Left cardiac atrium (tissue), 4 donors: Measurements from ENCODE around the gene C17orf107. TPM values are rescaled to one million over a fixed set of nuclear protein-coding genes. Genes with fewer than 3 reads are reported as not detected.
A peak's percentile ranks its signal among the peaks of the same experiment; 100 is the strongest.
"Not testable (repeated sequence)": the region's sequence is repeated elsewhere in the genome, so short reads cannot be mapped to it uniquely, and the experiment has no call there.

Experiments
- ATAC-seq, 2 donors: fragments of 200-7000 bp; cut with Tn5 transposase; one replicate each; pipeline ENCODE4 v1.9.1; 2020; ENCODE audit warnings: mild to moderate bottlenecking in 2 of 2, moderate library complexity in 2 of 2
- DNase-seq: peaks from one replicate; pipeline ENCODE4 v3.0.0-alpha.2; 2020
- intact Hi-C, 2 donors: fragments of 100-400 bp; cut with DNase I; formaldehyde crosslinking; loops; one replicate each; pipeline versions ENCODE4 v1.14.1 to v1.15.1; 2022 to 2023
- total RNA-seq, 2 donors: library from RNA; stranded (reverse); fragmentation: NEBNext Ultra II Directional; extraction: Animal tissue kit (Norgen Biotek cat#: 25700); gene quantifications; one replicate each; pipeline ENCODE4 v1.2.1, GENCODE V29; 2021
- donor health status: DM: no; HTN: yes; CAD: no.
- donor health status: DM: no; HTN: yes; CAD: no; lungs with severe emphysema.
- donor health status: DM: yes; HTN: yes; CAD: no.
- donor health status: Dilated cardiomyopathy.

Gene C17orf107
- total RNA-seq, 2 donors from 2014 or later: 1.3 to 2.3 TPM

DNA sequence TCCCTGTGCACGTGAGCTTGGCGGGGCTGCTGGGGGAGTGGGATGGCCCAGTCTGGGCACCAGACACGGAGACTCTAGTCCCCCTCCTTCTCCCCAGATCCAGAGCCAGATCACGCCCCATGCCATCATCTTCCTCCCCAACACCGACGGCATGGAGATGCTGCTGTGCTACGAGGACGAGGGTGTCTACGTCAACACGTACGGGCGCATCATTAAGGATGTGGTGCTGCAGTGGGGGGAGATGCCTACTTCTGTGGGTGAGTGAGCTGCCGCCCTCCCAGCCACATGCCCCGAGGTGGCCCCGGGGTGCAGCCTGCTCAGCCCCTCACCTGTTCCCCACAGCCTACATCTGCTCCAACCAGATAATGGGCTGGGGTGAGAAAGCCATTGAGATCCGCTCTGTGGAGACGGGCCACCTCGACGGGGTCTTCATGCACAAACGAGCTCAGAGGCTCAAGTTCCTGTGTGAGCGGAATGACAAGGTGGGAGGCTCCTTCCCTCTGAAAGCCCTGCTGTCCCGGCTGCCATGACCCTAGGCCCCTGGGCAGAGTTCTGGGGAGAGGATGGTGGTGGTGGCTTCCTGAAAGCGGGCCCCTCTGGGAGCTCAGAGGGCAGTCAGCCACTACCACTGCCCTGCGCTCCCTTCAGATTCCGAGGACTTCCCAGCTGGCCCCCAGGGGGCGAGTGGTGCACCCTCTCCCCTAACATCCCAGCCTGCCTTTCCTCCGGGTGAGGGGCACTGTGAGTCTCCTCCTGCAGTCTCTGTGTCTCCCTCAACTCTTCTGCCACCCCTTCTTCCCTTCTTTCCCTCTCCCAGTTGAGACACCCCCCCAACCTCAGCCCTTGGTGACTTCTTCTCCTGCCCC lies 2.8 kb upstream of the C17orf107 start:
- DNase-seq: peak; percentile 19
- intact Hi-C loops: no loop called here

DNA sequence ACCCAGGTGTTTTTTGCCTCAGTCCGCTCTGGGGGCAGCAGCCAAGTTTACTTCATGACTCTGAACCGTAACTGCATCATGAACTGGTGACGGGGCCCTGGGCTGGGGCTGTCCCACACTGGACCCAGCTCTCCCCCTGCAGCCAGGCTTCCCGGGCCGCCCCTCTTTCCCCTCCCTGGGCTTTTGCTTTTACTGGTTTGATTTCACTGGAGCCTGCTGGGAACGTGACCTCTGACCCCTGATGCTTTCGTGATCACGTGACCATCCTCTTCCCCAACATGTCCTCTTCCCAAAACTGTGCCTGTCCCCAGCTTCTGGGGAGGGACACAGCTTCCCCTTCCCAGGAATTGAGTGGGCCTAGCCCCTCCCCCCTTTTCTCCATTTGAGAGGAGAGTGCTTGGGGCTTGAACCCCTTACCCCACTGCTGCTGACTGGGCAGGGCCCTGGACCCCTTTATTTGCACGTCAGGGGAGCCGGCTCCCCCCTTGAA lies 2.1 kb upstream of the C17orf107 start:
- DNase-seq (peak; percentile 30), ATAC-seq (no peak)
- intact Hi-C loops: no loop called here

More for the DNA sequence above, 2.8 kb upstream of the C17orf107 start:
- no peak for ATAC-seq

DNA sequence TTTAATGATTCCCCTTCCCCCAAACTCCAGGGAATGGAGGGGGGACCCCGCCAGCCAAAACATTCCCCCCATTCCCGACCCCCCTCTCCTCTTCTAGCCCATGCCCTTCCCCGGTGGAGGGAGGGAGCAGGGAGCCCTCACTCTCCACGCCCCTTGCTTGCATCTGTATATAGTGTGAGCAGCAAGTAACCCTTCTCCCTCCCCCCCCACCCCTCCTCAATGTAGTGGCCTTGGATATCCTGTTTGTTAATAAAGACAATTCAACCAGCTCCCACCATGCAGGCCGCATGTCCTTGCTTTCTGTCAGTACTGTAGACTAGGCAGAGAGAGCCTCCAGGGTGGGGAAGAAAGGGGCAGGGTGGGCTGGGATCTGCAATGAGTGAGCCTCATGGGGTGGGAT lies 1.6 kb upstream of the C17orf107 start:
- ATAC-seq: no peak
- intact Hi-C loops: no loop called here
- DNase-seq: peak; percentile 20

DNA sequence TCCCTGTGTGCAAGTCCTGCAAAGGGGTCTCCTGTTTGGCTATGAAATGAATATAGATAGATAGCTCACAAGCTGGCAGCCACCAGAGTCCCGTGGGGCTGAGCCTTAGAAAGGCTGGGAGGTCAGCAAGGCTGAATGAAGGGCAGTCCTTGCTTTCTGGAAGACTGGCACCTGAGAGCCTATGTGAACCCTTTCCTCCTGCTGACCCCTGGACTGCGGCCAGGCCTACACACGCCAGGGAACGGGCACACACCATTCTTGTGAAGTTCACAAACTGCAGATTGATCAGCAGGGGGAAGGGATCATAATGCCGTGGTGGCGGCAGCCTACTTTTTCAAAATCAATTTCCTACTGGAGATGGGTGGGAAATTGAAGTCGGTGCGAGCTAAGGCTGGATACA lies 985 bp upstream of the C17orf107 start:
- intact Hi-C loops: no loop called here
- DNase-seq (peak; percentile 19), ATAC-seq (no peak)

DNA sequence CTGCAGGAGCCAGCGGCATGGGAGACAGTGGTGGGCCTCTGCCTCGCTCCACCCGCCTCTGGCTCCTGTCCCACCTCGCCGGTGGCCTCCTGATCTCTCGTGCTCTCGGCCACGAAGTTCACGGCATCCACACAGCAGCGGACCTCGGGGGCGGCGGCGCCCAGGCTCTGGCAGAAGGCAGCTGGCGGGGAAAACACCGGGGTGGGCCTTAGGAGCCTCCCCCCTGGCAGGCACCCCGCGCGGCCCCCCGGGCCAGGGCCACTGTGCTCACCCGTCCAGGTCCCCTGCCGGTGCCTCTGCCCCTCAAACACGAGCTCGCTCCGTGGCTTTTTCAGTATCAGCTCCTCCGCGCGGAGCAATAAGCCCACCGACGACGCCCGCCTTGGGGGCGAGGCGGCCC lies 409 bp upstream of the C17orf107 start:
- ATAC-seq: peak in 1 of 2 donors; percentile 0
- peak; percentile 55 for DNase-seq
- intact Hi-C loops: no loop called here

DNA sequence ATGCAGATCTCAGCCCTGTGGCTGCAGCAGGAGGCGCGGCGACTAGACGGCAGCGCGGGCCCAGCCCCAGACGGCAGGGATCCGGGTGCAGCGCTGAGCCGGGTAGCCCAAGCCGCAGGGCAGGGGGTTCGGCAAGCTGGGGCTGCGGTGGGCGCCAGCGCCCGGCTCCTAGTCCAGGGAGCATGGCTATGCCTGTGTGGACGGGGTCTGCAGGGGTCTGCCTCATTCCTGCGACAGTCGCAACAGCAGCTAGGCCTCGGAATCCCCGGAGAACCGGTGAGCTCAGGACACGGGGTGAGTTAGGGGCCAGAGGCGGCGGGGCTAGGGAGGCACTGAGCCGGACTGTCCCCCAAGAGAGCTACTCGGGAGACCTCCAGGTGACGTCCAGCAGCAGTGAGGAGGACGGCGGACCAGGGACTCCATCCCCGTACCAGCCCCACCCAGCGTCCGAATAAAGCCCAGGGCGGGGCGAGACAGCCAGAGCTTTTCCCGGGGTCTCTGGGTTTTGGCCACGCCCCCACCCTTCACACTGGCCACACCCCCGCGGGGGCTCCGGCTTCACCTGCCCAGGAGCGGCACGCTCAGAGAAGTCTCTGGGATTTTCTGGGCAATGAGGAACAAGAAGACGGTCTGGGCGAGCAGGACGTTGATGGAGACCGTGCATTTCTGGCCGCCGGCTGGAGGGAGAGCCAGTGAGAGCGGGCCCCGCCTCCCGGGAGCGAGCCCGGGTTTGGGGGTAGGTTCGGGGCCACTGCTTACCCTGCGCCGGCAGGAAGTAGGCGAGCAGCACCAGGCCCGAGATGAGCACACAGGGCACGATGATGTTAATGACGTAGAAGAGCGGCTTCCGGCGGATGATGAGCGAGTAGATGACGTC lies 1.1 kb downstream of the C17orf107 start:
- intact Hi-C loops: loop anchor here (5.0 to 10.0 kb wide), 2 partner anchors 84 to 188 kb away; partner anchors contain the start of genes ARRB2 (in 1 of the 2) and CAMTA2 (in 1 of the 2)
- no peak for DNase-seq
- peak in 1 of 2 donors; percentile 0 for ATAC-seq

DNA sequence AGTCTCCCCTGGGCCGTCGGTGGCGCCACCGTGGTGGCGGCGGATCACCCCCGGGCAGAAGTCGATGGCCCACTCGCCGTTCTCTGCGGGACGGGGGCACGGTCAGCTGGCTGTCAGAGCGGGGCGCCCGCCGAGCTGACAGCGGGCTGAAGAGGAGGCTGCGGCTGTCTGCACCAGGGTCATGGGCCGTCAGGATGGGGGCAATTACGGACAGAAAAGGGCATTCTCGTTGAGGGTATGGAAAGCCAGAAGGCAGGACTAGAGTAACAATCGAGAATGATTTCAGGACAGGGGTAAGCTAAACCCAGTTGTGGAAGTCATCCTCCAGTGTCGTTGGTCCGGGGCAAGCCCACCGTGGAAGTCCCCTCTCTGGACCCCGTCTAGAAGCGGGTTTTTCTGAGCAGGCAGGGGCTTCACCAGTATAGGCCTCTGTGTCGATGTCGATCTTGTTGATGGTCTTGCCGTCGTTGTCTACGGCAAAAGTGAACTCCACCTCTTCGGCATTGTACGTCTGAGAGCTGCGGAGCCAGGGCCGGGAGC lies 1.8 kb downstream of the C17orf107 start:
- DNase-seq: peak; percentile 18
- no peak for ATAC-seq
- intact Hi-C loops: loop anchor here (5.0 to 10.0 kb wide), 2 partner anchors 84 to 189 kb away; partner anchors contain the start of genes ARRB2 (in 1 of the 2) and CAMTA2 (in 1 of the 2)

DNA sequence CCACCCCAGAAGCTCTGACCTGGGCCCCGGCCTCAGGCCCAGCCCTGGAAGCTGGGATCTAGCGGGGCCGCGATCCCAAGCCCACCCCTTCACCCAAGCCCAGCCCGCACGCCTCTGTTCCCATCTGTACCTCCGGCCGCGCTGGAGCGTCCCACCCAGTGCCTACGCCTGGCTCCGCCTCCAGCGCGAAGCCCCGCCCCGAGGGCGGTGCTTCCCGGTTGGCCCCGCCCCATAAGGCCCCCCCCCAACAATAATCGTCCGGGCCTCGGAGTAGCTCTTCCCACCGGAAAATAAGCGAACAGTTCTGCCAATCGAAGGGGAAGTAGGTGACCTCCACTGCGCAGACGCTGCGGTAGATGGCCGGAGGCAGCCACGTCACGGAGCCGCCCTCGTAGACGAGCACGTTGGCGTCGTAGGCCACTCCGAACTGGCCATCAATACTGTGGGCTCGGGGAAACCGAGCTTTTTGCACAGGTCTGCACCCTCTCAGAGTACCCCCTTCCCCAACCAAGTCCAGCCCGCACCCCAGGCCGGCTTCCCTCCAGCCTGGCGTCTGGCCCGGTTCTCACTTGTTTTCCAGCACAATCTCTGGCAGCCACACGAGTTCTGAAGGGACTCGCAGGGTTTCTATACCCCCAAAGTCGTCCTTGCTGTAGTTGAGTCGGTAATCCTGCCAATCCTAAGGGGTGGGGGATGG lies 2.5 kb downstream of the C17orf107 start:
- intact Hi-C loops: loop anchor here (5.0 to 10.0 kb wide), 2 partner anchors 83 to 189 kb away; partner anchors contain the start of genes ARRB2 (in 1 of the 2) and CAMTA2 (in 1 of the 2)
- ATAC-seq: peak in 1 of 2 donors; percentile 60
- peak; percentile 66 for DNase-seq

DNA sequence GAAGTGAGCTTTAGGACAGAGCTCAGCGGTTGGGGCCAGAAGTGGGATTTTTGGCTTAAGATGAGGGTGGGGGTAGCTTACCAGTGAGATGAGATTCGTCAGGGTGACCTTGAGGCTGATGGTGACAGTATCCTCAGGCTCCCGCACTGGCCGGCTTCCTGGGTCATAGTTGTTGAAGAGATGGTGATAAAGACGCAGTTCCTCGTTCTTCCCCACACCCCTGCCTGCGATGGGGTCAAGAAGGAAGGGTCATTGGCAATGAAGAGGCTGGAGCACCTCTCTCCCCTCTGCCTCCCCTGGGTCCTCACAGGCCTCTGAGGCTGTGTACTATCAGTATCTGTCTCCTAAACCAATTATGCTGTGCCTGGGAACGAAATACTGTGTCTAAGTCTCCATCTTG lies 3.2 kb downstream of the C17orf107 start:
- DNase-seq (peak; percentile 31), ATAC-seq (peak; percentile 1 to 6)
- intact Hi-C loops: loop anchor here (5.0 to 10.0 kb wide), 2 partner anchors 82 to 190 kb away; partner anchors contain the start of genes ARRB2 (in 1 of the 2) and CAMTA2 (in 1 of the 2)

DNA sequence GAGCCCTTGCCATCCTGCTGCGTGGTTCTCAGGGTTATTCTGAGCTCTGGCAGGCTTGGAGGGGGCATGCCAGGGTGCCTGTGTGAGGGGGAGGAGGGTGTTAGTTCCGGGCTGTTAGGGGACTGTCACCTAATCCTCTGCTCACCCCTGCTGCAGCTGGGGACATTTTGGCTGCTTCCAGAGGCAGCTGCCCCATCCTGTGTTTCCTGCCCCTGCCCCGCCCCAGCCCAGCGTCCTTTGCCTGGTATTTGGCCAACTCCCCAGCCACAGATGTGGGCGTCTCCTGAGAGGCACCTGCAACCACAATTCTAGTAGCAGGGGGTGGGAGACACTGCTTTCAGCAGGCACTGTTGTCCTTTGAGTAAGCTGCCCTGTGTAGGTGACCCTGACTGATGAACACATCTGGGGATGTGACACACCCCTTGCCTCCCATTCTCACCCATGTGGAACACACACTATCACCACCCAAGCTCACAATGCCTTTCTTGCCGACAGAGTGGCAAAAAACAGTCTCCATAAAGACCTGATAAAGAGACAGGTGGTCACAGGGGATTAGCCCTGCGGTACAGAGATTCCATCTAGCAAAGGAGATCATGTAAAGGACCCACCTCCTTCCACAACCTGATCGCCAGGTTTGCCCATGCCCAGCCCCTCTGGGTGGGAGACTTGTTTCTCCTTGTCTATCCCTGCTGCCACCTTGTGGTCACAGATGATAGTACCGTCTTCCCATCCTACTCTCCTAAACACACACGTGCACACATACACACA lies 3.9 kb downstream of the C17orf107 start, which contains the start of gene CHRNE:
Gene CHRNE, minus strand, starts transcription at position 48 of the 768 bp plus-strand sequence. Its CDS starts 35 bp downstream, at position 13.
- DNase-seq: peak; percentile 78
- intact Hi-C loops: loop anchor here (5.0 to 10.0 kb wide), 2 partner anchors 82 to 191 kb away; partner anchors contain the start of genes ARRB2 (in 1 of the 2) and CAMTA2 (in 1 of the 2)
- peak; percentile 18 to 70 for ATAC-seq

DNA sequence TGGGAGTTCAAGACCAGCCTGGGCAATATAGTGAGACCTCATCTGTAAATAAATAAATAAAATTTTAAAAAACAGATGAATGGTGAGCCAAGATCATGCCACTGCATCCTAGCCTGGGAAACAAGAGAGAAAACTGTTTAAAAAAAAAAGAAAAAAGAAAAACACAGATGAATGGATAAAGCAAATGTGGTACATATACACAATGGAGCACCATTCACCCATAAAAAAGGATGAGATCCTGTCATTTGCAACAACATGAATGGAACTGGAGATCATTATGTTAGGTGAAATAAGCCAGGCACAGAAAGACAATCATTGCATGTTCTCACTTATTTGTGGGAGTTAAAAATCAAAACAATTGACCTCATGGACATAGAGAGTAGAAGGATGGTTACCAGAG lies 7.3 kb downstream of the C17orf107 start:
- DNase-seq, ATAC-seq: not testable (repeated sequence)

DNA sequence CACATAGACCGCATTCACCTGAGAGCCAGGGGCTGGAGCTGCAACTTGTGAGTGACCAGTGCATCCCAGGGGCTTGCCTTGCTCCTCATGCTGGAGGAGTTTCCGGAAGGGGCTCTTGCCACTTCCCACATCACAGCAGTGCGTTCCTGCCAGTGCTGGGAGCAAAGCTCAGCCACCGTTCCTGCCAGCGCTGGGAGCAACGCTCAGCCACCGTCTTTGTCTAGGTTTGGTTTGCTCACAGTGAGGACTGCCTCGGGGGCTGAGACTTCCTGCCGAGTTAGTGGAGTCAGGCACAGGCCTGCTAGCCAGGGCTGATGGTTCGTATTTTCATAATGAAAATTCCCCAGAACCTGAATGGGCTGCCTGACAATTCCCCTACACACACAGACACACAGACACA lies 9.0 kb downstream of the C17orf107 start:
- ATAC-seq (peak; percentile 18 to 25), DNase-seq (no peak)
- intact Hi-C loops: loop anchor here (5.0 to 10.0 kb wide), 2 partner anchors 76 to 79 kb away; partner anchors contain the start of gene CAMTA2 (in 2 of the 2)

More for the DNA sequence above, 7.3 kb downstream of the C17orf107 start:
- intact Hi-C loops: loop anchor here (5.0 to 10.0 kb wide), 2 partner anchors 78 to 81 kb away; partner anchors contain the start of gene CAMTA2 (in 2 of the 2)

DNA sequence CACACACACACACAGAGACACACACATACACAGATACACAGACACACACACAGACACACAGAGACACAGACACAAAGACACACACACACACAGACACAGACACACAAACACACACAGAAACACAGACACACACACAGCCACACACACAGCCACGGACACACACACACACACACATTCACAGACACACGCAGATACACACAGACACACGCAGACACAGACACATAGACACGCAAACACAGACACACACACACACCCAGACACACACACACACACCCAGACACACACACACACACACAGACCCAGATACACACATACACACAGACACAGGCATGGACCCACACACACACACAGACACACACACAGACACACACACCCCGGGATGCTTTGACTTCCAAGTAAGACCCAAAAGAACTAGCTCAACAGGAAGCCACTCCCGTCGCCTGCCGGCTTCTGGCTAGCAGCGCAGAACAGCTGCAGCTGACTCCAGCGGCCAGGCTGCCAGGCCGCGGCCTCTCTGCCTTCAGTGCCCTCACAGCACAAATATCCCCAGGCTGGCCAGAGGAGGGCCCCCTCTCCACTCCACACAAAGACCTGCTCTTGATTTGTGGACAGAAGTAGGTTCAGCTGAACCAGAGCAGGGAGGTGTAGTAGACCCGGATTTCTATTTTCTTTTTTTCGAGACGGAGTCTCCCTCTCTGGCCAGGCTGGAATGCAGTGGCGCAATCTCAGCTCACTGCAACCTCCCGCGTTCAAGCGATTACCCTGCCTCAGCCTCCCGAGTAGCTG lies 9.6 kb downstream of the C17orf107 start:
- ATAC-seq (peak; percentile 96 to 98), DNase-seq (peak; percentile 93)
- intact Hi-C loops: loop anchor here (1.0 to 10.0 kb wide), 3 partner anchors 76 to 153 kb away; partner anchors contain the start of gene CAMTA2 (in 2 of the 2)

DNA sequence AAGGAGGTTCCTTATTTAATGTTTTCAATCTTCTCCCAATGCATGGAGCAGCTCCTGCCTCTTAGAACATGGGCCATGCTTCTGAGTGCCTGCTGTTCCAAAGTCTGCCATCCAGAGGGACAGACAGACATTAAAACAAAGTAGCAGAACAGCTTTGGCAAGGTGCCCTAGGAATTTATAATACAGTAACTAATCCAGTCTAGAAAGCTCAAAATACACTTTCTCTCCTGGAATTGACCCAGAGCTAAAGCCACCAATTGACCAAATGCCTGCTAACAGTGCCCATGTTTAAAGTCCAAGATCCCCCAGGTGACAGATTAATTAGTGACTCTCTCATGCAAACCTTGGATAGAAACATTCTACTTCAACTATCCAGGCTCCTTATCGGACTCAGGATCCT lies 14.7 kb downstream of the C17orf107 start:
- intact Hi-C loops: loop anchor here in 1 of 2 donors (10.0 kb wide), 1 partner anchor 151 kb away; no protein-coding TSS in a partner anchor
- DNase-seq (no peak), ATAC-seq (no peak)

DNA sequence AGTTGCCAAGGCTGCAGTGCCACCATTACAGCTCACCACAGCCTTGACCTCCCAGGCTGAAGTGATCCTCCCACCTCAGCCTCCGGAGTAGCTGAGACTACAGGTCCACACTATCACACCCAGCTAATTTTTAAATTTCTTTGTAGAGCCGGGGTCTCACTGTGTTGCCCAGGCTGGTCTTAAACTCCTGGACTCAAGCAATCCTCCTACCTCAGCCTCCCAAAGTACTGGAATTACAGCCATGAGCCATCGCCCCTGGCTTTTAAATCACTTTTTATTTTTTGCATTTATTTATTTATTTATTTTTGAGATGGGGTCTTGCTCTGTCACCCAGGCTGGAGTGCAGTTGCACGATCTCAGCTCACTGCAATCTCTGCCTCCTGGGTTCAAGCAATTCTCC lies 15.2 kb downstream of the C17orf107 start:
- not testable (repeated sequence) for ATAC-seq, DNase-seq
- intact Hi-C loops: loop anchor here in 1 of 2 donors (10.0 kb wide), 1 partner anchor 150 kb away; no protein-coding TSS in a partner anchor

DNA sequence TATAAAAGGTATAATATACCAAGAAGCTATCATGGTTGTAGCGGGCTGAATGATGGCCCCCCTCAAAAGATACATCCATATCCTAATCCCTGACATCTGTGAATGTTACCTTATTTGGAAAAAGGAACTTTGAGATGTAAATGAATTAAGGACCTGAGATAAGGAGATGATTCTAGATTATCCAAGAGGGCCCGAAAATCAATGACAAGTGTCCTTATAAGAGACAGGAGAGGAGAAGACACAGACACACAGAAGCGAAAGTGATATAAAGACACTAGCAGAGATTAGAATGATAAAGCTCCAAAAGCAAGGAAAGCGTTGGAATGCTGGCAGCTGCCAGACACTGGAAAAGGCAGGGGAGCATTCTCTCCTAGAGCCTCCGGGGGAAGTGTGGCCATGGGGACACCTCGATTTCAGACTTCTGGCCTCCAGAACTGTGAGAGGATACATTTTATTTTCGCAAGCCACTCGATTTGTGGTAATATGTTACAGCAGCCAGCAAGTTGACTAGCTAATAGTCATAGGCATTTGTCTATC lies 20.2 kb downstream of the C17orf107 start:
- DNase-seq (no peak), ATAC-seq (no peak)
- intact Hi-C loops: loop anchor here in 1 of 2 donors (10.0 kb wide), 1 partner anchor 145 kb away; no protein-coding TSS in a partner anchor
